ENCODE measurements around the gene FCHSD1. TPM values are rescaled to one million over a fixed set of nuclear protein-coding genes. Genes with fewer than 3 reads are reported as not detected.

The FCHSD1 gene
- total and polyA plus RNA-seq, 2 of the 4 experiments (the other 2 are of a cell fraction) = 33.2 to 62.1 TPM

GRCh38 chr5:141596867-141597266 is 54.4 kb downstream of the FCHSD1 start:
- H4K20me1 ChIP-seq (ENCODE audit: insufficient read depth, low read length) = no peaks in the 10 kb centered on the region
- intact Hi-C loops (cut with micrococcal nuclease) = no loop called here

More at GRCh38 chr5:141596867-141597266, 54.4 kb downstream of the FCHSD1 start:
- in situ Hi-C loops (cut with MboI; ENCODE audit: low sequenced_read_pairs) = loop anchor here (25.0 kb wide), 1 partner anchor 910 kb away; the partner anchor contains the start of genes HARS1 and HARS2
- Histone ChIP-seq H2AK5ac (ENCODE audit: low read depth, low read length) (no peak overlapping the region), H3K4me1 (ENCODE audit: control insufficient read depth, insufficient read depth, low read length) (no peaks in the 10 kb centered on the region), H3K9me3 (ENCODE audit: control insufficient read depth, insufficient read depth, low read length) (no peaks in the 10 kb centered on the region), H4K91ac (ENCODE audit: insufficient read depth, low read depth, low read length) (no peak overlapping the region), H3K56ac (ENCODE audit: extremely low read depth, insufficient read depth, low read length) (no peak overlapping the region), H3K36me3 (ENCODE audit: control insufficient read depth, insufficient read depth, low read length) (no peaks in the 10 kb centered on the region; the same call in 1 of the 2 replicates), H2AK9ac (replicated peaks; ENCODE audit: low read depth, low read length, poor library complexity) (no peak overlapping the region), H3K27ac (ENCODE audit: insufficient read depth, low read length) (no peak overlapping the region), H2BK15ac (ENCODE audit: low read depth, low read length) (no peak overlapping the region), H3K4ac (ENCODE audit: low read depth, low read length) (no peak overlapping the region), H3K79me1 (ENCODE audit: low read depth in 1 of 2, low read length in 2 of 2) (peaks cover 18 to 39% of the 10 kb centered on the region in 2 experiments), H3K18ac (ENCODE audit: low read depth, low read length) (no peak overlapping the region), H4K8ac (ENCODE audit: low read depth in 2 of 2, low read length in 2 of 2) (no peak overlapping the region), H3K27me3 (ENCODE audit: control insufficient read depth, insufficient read depth, low read length) (no peaks in the 10 kb centered on the region), H3K9ac (ENCODE audit: low read depth, low read length) (no peak overlapping the region), H2BK120ac (ENCODE audit: low read depth, low read length) (no peak overlapping the region), H3K14ac (replicated peaks; ENCODE audit: low read depth, low read length) (no peak overlapping the region), H4K5ac (ENCODE audit: low read depth, low read length) (no peak overlapping the region), H2AFZ (replicated peaks; ENCODE audit: low read length, poor library complexity) (no peak overlapping the region), H2BK5ac (ENCODE audit: low read depth, low read length, poor library complexity, severe bottlenecking) (no peak overlapping the region), H3K9me1 (ENCODE audit: insufficient read depth, low read length) (no peaks in the 10 kb centered on the region; the same call in 1 of the 2 replicates), H3K23ac (ENCODE audit: low read depth, low read length) (no peak overlapping the region), H3K4me3 (ENCODE audit: insufficient read depth, low read depth, low read length) (no peak overlapping the region), H3K4me2 (ENCODE audit: low read depth, low read length) (no peak overlapping the region), H2BK20ac (ENCODE audit: low read depth, low read length) (no peak overlapping the region)
- ChIA-PET CTCF (interaction anchor here (0.6 to 2.5 kb wide), 2 partner anchors 22 to 202 kb away, joined by 3 to 9 read pairs; partner anchors contain the start of gene DIAPH1), POLR2A (ENCODE audit: unreplicated experiment) (no interaction called here)
- no TSS peak for BruUV-seq (replicated peaks)
- dilution Hi-C loops (cut with HindIII; ENCODE audit: low sequenced_read_pairs, unreplicated experiment) = no loop called here
- TF ChIP-seq MAFK (IDR thresholded peaks at IDR 0.05; ENCODE audit: low read depth, low read length) (no peak), RAD21 (IDR thresholded peaks at IDR 0.05; ENCODE audit: low read length) (no peak), BHLHE40 (IDR thresholded peaks at IDR 0.05; ENCODE audit: low read depth, low read length) (no peak), SMC3 (IDR thresholded peaks at IDR 0.05; ENCODE audit: low read depth, low read length) (no peak), ELK1 (IDR thresholded peaks at IDR 0.05; ENCODE audit: borderline replicate concordance, low read depth, low read length) (no peak), RFX5 (IDR thresholded peaks at IDR 0.05; ENCODE audit: low read depth, low read length) (no peak), USF2 (IDR thresholded peaks at IDR 0.05; ENCODE audit: low read depth, low read length) (no peak), CEBPB (IDR thresholded peaks at IDR 0.05; ENCODE audit: low read depth, low read length) (no peak), MAZ (IDR thresholded peaks at IDR 0.05; ENCODE audit: borderline replicate concordance, low read depth, low read length) (no peak), CHD1 (IDR thresholded peaks at IDR 0.05; ENCODE audit: low read depth, low read length) (no peak), MXI1 (IDR thresholded peaks at IDR 0.05; ENCODE audit: borderline replicate concordance, low read depth, low read length) (no peak), FOS (IDR thresholded peaks at IDR 0.05; ENCODE audit: low read depth, low read length) (no peak), NFE2L2 (IDR thresholded peaks at IDR 0.05; ENCODE audit: low read depth, low read length) (no peak), POLR2A (IDR thresholded peaks at IDR 0.05; ENCODE audit: low read depth, low read length) (no peak), RCOR1 (IDR thresholded peaks at IDR 0.05; ENCODE audit: insufficient replicate concordance, low read length) (no peak), CTCF (conservative IDR thresholded peaks at IDR 0.05; ENCODE audit: low read depth, low read length) (no peak)
- no CpG with 5 or more reads among the region's 1 CpG for WGBS, 2 experiments (ENCODE audit: extremely low coverage in 2 of 2, insufficient read length in 1 of 2)
- DNase-seq (no peak), ATAC-seq (ENCODE audit: low read depth) (no peak)

Measured in IMR-90 (cell line).